ENCODE measurements around the gene FLRT1. TPM values are rescaled to one million over a fixed set of nuclear protein-coding genes. Genes with fewer than 3 reads are reported as not detected.

The FLRT1 gene
- total RNA-seq, 1 experiment from 2014 or later = not detected

DNA sequence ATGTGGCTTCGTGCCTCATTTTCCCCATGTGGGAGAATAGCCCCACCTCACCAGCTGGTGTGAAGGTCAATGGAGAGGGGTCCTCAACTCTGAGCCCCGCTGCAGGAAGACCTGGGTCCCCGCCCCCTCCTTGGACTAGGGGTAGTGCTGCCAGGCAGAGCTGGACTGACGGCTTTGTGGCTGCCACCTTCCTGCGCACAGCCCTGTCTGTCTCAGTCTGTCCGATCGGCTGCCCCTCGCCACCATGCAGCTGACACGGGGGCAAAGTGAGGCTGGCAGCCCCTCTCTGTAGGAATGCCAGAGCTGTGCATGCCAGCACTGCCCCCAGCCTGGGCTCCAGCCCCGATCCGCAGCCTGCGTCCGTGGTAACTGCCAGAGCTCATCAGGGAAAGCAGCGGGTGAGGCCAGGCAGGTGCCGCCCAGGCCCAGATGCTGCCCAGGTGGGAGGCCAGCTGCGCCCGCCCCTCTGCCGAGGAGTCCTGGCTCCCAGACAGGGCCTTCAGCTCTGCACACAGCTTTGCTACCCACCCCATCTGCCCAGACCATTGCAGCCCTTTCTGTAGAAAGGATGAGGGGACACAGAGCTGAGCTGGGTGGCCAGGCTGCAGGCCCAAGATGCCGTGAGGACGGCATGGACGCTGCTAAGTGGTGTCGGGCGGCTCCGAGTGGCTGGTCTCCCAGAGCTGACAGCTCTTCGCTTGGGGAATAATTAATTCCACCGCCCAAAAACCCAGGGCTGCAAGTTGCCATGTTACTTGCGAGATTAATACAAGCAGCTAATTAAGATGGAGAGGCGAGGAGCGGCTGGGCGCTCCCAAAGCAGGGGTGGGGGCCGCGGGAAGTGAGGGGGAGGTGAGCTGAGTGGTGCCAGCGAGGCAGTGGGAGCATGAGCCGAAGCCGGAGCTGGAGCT is 19.5 kb upstream of the FLRT1 start:
- no peak for DNase-seq
- Histone ChIP-seq H3K36me3 (no peaks in the 10 kb centered on the region), H3K9me3 (no peaks in the 10 kb centered on the region), H3K4me3 (no peak overlapping the region), H3K27me3 (no peaks in the 10 kb centered on the region)

GRCh38 chr11:64017945-64018224 is 17.8 kb upstream of the FLRT1 start:
- H3K36me3 ChIP-seq = no peaks in the 10 kb centered on the region
- H3K27me3 ChIP-seq = no peaks in the 10 kb centered on the region
- H3K4me3 ChIP-seq = no peak overlapping the region
- DNase-seq = no peak
- H3K9me3 ChIP-seq = no peaks in the 10 kb centered on the region

- H3K27me3 ChIP-seq = no peaks in the 10 kb centered on the region
- DNase-seq = no peak
- no peaks in the 10 kb centered on the region for H3K9me3 ChIP-seq
- H3K4me3 ChIP-seq = no peak overlapping the region
- no peaks in the 10 kb centered on the region for H3K36me3 ChIP-seq
Measured at GRCh38 chr11:64018310-64018709, 17.4 kb upstream of the FLRT1 start.

DNA sequence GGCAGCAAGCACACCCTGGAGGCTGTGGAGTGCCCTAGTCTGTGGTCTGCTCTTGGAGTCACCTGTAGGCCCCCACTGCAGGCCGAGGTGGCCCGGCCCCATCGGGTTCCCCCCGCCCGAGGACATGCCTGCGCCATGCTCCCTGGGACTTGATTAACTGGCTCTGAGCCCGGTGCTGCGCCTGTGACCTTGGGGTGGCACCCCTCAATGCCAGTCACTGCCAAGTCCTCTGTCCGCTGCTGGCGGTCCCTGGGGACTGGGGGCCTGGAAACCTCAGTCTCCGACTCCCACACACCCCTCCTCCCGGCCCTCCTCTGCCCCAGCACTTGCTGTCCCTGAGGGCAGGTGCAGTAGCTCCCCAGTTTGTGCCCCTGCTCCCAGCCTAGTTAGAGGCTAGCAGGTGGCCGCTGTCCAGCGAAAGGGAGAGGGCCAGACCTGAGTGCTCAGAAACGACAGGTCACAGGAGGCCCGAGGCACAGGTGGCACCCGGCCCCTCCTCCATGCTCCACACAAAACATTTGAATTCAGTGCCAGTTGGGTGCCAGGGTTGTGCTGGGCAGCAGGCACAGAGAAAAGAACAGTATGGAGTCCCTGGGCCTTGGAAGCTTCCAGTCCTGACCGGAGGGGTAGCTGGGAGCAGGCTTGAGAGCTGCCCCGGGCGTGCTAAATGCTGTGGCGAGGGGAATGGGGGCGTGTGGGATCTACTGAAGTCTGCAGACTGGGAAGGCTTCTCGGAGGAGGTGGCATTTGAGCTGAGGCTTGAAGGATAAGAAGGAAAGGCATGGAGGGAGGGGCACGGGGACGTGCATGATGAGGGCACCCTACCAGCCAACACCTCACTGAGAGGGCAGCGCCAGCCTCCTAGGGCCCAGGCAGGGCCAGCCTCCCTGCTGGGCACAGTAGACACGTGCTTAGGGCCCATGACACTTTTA is 16.4 kb upstream of the FLRT1 start:
- H3K36me3 ChIP-seq = no peaks in the 10 kb centered on the region
- DNase-seq = no peak
- no peaks in the 10 kb centered on the region for H3K27me3 ChIP-seq
- H3K9me3 ChIP-seq = no peaks in the 10 kb centered on the region
- no peak overlapping the region for H3K4me3 ChIP-seq

- no peak for DNase-seq
Measured at GRCh38 chr11:64020976-64021756, 14.6 kb upstream of the FLRT1 start.

GRCh38 chr11:64021757-64022093 is 14.0 kb upstream of the FLRT1 start:
- no peaks in the 10 kb centered on the region for H3K9me3 ChIP-seq
- H3K27me3 ChIP-seq = no peaks in the 10 kb centered on the region
- no peaks in the 10 kb centered on the region for H3K36me3 ChIP-seq
- DNase-seq = no peak
- no peak overlapping the region for H3K4me3 ChIP-seq

More at GRCh38 chr11:64020976-64021756, 14.6 kb upstream of the FLRT1 start:
- Histone ChIP-seq H3K36me3 (no peaks in the 10 kb centered on the region), H3K4me3 (no peak overlapping the region), H3K9me3 (no peaks in the 10 kb centered on the region), H3K27me3 (no peaks in the 10 kb centered on the region)

DNA sequence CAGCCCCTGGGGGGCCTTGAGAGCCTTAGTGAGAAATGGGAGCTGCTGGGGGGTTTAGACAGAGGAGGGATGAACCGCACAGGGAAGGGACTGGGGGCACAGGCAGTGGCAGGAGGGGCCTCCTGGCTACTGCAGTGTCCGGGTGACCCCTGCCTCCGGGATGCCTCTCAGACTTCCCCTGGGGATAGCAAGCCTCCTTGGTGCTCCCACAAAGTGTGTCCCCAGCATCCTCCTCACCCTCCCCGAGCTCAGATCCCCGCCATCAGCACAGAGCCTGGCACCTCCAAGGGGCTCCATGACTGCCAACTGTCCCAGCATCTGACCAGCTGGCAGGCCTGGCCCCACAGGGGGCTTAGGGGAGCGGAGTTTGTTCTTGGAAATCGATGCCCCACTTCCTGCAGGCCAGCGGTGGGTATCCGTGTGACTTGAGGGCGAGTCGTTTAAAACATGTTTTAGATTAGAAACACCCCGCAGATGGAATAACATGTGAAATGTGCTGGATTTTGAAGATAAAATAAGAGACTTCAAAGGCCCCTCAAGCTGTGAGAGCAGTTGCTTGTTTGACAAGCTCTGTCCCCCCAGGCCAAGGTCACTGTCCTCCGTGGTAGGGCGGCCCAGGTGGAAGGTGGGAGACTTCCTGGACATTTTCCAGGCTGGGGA is 13.5 kb upstream of the FLRT1 start:
- Histone ChIP-seq H3K4me3 (no peak overlapping the region), H3K36me3 (no peaks in the 10 kb centered on the region), H3K27me3 (no peaks in the 10 kb centered on the region), H3K9me3 (no peaks in the 10 kb centered on the region)
- DNase-seq = no peak

DNA sequence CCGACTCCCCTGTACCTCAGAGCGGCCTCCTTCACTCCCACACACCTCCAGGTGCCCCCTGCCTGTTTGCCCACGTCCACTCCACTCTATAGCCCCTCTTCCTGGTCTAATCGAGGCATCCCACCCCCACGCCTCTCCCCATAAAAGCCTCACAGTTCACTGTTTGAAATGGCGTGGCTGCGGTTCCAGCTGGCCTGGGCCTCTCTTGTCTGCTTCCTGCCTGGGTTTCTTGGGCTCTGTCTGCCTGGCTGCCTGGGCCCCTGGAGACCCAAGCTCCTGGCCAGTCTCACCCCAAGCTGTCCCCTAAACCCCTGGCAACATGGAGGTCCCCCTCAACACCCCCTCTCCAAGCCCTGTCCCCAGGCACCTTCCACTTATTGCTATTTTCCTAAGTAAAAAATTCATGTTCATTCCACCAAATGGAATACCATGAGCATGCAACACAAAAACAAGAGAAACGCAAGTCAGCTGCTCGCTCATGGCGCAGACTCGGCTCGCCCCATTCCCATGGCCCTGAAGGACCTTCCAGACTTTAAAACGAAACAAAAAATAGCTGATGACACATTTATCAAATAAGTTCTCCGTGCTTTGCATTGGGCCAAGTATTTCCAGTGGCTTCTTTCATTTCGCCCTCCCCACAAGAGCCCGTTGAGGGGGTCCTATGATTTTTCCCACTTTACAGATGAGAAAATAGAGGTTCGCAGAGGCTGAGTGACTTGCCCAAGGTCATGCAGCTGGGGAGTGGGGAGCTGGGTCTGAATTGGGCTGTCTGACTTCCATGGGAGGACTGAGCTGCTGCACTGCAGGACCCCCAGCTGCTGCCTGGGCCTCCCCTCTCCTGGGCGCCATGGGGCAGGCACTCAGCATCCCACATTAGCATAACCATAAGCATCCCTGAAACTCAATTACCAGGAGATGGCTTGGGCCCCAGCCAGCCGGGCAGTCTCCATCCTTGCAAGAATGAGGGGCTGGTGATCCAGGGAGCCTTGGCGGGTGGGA is 11.7 kb upstream of the FLRT1 start:
- no peaks in the 10 kb centered on the region for H3K27me3 ChIP-seq
- no peaks in the 10 kb centered on the region for H3K36me3 ChIP-seq
- no peak for DNase-seq
- no peaks in the 10 kb centered on the region for H3K9me3 ChIP-seq
- H3K4me3 ChIP-seq = no peak overlapping the region

GRCh38 chr11:64025205-64025604 is 10.5 kb upstream of the FLRT1 start:
- Histone ChIP-seq H3K4me3 (no peak overlapping the region), H3K27me3 (no peaks in the 10 kb centered on the region), H3K9me3 (no peaks in the 10 kb centered on the region), H3K36me3 (no peaks in the 10 kb centered on the region)
- DNase-seq = no peak

GRCh38 chr11:64026575-64027205 is 9.0 kb upstream of the FLRT1 start:
- Histone ChIP-seq H3K4me3 (no peak overlapping the region), H3K36me3 (no peaks in the 10 kb centered on the region), H3K27me3 (no peaks in the 10 kb centered on the region), H3K9me3 (no peaks in the 10 kb centered on the region)
- DNase-seq = peak; percentile 54

- no peak overlapping the region for H3K4me3 ChIP-seq
- H3K27me3 ChIP-seq = no peaks in the 10 kb centered on the region
- no peak for DNase-seq
- H3K9me3 ChIP-seq = no peaks in the 10 kb centered on the region
- H3K36me3 ChIP-seq = no peaks in the 10 kb centered on the region
Measured at GRCh38 chr11:64027651-64028397, 7.9 kb upstream of the FLRT1 start.

DNA sequence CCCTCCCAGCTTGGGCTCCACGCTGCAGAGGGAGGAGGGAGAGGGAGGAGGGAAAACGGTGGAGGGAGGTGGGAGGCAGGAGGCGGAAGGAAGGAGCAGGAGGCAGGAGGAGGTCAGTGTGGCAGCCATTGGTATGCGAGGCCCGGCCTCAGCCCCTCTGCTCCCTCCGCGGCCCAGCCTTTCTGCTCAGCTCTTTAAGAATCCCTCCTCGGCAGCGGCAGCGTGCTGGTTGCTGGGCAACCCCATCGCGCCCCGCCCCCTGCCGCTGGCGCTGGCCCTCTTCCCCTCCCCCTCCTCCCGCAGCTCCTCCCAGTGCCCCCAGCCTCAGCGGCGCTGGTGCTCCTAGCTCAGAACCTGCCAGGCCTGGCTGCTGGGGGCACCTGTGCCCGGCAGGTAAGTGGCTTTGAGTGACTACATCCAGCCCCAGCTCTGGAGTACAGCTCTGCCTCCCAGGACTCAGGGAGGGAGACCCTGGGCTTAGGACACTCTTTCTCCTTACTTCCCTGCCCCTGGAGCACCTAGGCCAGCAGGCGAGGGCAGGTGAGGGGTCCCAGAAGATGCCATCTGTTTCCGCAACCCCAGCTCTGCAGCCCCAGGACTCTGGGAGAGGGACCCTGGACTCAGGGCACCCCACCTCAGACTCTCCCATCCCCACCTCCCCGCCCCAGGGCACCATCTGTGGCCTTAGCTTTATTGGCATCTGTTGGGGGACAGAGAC is 7.2 kb upstream of the FLRT1 start:
- Histone ChIP-seq H3K36me3 (no peaks in the 10 kb centered on the region), H3K27me3 (no peaks in the 10 kb centered on the region), H3K9me3 (no peaks in the 10 kb centered on the region), H3K4me3 (no peak overlapping the region)
- no peak for DNase-seq

DNA sequence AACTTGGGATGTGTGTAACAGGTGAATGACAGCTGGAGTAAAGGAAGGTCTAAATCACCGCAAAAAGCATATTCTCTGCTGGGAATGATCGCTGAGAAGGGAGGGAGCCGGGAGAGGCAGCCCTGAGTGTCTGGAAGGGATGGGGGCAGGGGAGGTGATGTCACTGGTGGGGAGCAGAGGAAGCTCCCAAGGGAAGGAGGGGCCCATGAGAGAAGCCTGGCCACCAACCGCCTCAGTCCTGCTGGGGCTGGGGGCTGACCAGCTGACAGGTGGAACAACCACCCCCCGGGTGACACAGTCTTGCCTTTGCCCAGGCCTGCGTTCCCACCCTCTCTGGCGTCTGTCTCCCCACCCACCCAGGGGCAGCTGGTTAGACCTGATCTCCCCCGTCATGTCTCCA is 6.0 kb upstream of the FLRT1 start:
- H3K9me3 ChIP-seq = no peaks in the 10 kb centered on the region

DNA sequence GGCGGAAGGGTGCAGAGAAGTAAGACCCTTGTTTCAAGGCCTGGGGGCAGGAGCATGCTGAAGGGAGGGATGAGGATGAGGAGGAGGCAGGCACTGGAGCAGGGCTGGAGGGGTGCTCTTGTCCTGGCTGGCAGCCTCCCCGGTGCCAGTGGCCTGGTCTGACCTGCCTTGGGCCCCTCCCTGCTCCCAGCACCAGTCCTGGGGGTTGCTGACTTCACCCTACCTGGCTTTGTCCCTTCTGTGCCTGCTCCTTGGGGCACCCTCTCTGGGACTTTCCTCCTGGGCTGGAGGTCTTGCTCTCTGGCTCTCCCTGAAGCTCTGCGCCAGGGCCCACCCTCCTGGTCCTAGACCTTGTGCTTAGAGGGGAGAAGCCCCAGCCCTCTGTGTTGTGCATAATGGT is 4.7 kb upstream of the FLRT1 start:
- H3K27me3 ChIP-seq = peaks cover 4% of the 10 kb centered on the region
- DNase-seq = no peak
- no peaks in the 10 kb centered on the region for H3K9me3 ChIP-seq
- H3K36me3 ChIP-seq = no peaks in the 10 kb centered on the region
- no peak overlapping the region for H3K4me3 ChIP-seq

More for the DNA sequence above, 6.0 kb upstream of the FLRT1 start:
- no peak for DNase-seq
- H3K4me3 ChIP-seq = no peak overlapping the region
- H3K27me3 ChIP-seq = no peaks in the 10 kb centered on the region
- no peaks in the 10 kb centered on the region for H3K36me3 ChIP-seq
